HG03439 (cell line): ENCODE measurements around the gene TMEM179B.

Experiments used
- ATAC-seq: cut with Tn5 transposase; IDR thresholded peaks from one replicate; pipeline ENCODE4 v1.9.1; 2021; ENCODE audit warnings: mild to moderate bottlenecking, moderate library complexity; ENCODE audit not compliant: unreplicated experiment

TMEM179B gene

DNA sequence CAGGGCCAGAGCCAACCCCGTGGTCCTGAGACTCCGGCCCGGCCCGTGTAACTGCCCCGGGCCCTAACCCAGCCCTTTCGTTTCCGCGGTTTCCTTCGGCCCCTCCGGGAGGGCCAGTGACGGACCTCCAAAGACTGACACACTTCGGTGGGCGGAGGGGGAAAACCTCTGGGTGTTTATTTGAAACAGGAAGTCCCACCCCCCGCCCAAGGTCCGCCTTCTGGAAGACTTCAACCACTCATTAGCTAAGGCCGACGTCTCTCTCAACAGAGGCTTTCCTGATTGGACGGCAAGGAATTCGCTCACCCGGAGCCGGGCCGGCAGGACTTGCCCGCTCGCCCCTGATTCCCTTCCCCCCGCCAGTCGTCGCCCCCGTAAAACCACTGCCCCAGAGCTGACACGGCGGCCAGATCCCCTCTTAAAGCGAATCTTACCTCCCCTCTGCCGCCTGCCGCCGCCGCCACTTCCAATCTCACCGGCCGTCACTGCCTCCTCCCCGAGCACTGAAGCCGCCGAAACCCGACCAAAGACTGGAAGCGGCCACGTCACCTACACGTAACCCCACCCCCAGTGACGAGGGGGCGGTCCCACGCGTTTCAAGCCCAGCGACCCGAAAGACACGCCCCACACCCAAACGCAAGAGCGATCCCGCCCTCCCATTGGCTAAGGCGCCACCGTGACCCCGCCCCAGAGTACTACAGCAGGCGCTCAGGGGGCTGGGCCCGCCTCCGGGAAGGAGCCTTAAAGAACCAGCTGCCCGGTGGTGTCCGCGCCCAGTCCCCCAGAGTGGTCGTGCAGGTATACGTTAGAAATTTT, 44.5 kb downstream of the TMEM179B start, which contains the start of gene STX5:
Gene STX5 (minus strand): TSS at position 532 of the 816 bp plus-strand sequence. CDS start 808 bp downstream, outside the sequence.
- ATAC-seq, result peak; percentile 83

DNA sequence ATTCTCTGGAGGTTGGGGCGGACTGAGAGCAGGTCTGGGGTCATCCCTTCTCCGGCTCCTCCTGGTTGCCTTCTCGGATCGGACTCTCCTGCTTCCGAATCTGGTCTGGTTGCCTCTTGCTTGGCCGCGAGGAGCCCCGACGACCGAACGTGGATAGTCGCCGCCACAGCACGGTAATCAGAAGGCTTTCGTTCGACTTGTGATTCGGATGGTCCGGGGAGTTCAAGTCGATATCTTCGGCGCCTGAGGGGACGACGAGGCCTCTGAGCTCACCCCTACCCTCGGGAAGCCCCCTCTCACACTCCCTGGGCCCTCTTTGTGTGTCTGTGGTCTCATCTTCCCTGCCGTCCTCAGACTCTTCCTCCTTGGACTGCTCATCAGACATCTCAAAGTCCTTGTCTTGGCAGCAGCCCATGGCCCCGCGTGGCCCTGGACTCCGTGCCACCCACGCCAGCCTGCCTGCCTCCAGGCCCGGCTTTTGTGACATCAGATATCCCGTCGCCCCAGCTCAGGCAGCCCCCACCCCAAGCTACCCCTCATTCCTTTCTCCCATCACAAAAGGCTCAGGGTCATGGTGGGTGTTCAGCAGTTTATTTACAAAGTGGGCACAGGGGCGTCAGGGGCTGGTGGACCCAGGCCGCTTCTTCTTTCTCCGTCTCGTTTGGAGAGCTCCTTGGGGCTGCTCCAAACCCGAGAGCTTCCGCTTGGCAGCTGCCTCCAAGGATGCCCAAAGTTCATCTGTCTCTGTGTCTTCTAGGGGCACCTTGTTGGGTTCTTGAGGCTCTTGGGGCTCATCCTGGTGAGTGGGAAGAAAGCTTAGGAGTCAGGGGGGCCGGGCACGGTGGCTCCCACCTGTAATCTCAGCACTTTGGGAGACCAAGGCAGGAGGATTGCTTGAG, 45.4 kb downstream of the TMEM179B start, which contains the start of gene TEX54:
Gene TEX54 (minus strand): TSS at position 506 of the 899 bp plus-strand sequence.
- peak; percentile 7 for ATAC-seq

DNA sequence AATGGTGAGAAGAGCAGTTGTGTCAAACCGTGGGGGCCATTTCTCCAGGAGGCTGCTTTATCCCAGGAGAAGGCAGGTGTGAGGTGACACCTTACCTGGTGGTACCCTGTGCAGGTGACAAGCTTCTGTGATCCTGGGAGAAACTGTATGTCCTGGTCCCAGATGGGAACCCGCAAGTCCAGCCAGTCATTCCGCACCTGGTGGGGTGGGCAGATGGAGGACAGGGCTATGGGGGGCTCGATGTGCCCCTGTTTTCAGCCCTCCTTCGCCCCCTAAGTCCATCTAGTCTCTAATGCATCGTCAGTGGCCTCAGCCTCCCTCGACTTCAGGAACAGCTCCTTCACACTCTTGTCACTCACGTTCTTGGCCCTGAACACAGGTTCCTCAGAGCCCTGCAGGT, 48.1 kb downstream of the TMEM179B start:
- ATAC-seq, result no peak

DNA sequence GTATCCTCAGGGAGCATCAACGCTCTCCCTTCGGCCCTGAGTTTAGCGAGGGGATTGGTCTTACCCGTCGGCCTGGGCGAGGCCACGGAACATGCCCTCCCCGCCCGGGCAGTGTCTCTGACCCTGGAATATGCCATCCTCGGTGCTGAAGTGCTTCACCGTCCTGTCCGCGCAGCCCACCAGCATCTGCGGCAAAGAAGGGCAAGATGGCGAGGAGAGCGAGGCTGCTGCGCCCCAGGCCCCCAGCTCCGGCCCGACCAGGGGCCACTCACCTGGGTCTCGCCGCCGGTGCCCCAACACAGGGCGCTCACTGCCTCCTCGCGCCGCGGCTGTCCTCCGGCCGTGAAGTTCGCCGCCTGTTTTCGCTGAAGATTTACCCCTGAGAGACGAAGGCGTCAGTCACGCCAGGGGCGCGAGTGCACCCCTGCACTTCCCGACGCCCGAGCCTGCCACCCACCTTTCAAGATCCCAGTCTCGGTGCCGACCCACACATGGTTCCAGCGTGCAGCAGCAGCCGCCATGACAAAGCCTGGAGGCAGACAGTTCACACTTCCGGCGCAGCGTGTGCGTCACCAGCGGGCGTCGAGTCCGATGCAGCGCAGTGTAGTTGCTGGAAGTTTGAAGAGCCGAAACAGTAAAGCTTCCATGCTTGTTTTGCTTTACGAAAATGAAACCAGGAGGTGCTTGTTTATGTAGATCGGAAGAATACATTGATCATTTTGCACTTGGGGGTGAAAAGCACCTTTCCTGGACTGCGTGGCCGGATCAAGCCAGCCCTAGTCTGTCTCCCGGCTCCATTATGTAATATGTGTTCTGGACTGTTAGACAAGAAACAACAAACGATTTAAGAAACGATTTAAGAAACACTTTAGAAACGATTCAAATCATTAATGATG, 52.1 kb downstream of the TMEM179B start, which contains the start of gene WDR74:
Gene WDR74 (minus strand): TSS at position 541 of the 896 bp plus-strand sequence. CDS start 20 bp downstream, at position 521.
- ATAC-seq, result peak; percentile 47
